Thymus (tissue), 11 donors: ENCODE measurements around the gene TMEFF2. TPM values are rescaled to one million over a fixed set of nuclear protein-coding genes. Genes with fewer than 3 reads are reported as not detected.

Experiments used
- DNase-seq, 9 donors: peaks; one replicate each; pipeline ENCODE4 v3.0.0-alpha.2; 2013; ENCODE audit warnings: low spot score in 9 of 9, low read depth in 6 of 9, missing footprints in 1 of 9
- H3K27ac ChIP-seq, 2 donors: one replicate each; pipeline ENCODE4 v1.5.1; 2013; ENCODE audit warnings: control low read depth in 1 of 2, low read depth in 1 of 2, low read length in 1 of 2, mild to moderate bottlenecking in 1 of 2, moderate library complexity in 1 of 2
- H3K27me3 ChIP-seq, 2 donors: one replicate each; pipeline ENCODE4 v1.5.1; 2013; ENCODE audit warnings: low read length in 1 of 2; ENCODE audit not compliant: control insufficient read depth in 2 of 2, insufficient read depth in 1 of 2
- H3K36me3 ChIP-seq, 2 donors: one replicate each; pipeline ENCODE4 v1.5.1; 2013; ENCODE audit warnings: low read length in 1 of 2, mild to moderate bottlenecking in 1 of 2, moderate library complexity in 1 of 2; ENCODE audit not compliant: control insufficient read depth in 2 of 2, insufficient read depth in 2 of 2
- H3K4me1 ChIP-seq, 2 donors: one replicate each; pipeline ENCODE4 v1.5.1; 2013; ENCODE audit warnings: low read length in 2 of 2; ENCODE audit not compliant: control insufficient read depth in 2 of 2, insufficient read depth in 2 of 2
- H3K4me3 ChIP-seq, 2 donors: one replicate each; pipeline ENCODE4 v1.5.1; 2013; ENCODE audit warnings: low read length in 2 of 2, control low read depth in 1 of 2, mild to moderate bottlenecking in 1 of 2
- H3K9me3 ChIP-seq, 2 donors: one replicate each; pipeline ENCODE4 v1.5.1; 2013; ENCODE audit warnings: low read length in 1 of 2, mild to moderate bottlenecking in 1 of 2; ENCODE audit not compliant: control insufficient read depth in 2 of 2, insufficient read depth in 1 of 2
- WGBS: extraction: QIAGEN DNeasy Blood & Tissue Kit; methylation state at CpG from one replicate; pipeline ENCODE4 v1.1.7; 2013; 5-methylcytosine and 5-hydroxymethylcytosine counted together
- polyA plus RNA-seq: library from polyadenylated mRNA; stranded (reverse); fragments of 200-250 nt; gene quantifications from one replicate; pipeline ENCODE4 v1.2.3, GENCODE V29; 2013
- total RNA-seq: library from RNA; stranded (reverse); fragments of 120-200 nt; gene quantifications from one replicate; pipeline ENCODE4 v1.2.4, GENCODE V29; 2013
- donor health status: healthy.

TMEFF2 gene
- total and polyA plus RNA-seq, 2 donors, result 0.05 to 1.2 TPM

GRCh38 chr2:191991442-191991841 is 203.3 kb downstream of the TMEFF2 start:
- Histone ChIP-seq H3K36me3 (no peaks in the 10 kb centered on the region), H3K4me3 (no peak overlapping the region), H3K4me1 (no peaks in the 10 kb centered on the region), H3K9me3 (no peaks in the 10 kb centered on the region), H3K27me3 (no peaks in the 10 kb centered on the region), H3K27ac (no peak overlapping the region)
- DNase-seq, result no peak
- WGBS, result 87% methylated on average over 5 of the region's 5 CpGs

- 58% methylated on average over 2 of the region's 2 CpGs for WGBS
- no peaks in the 10 kb centered on the region for H3K36me3 ChIP-seq
- H3K4me3 ChIP-seq, result no peak overlapping the region
- H3K9me3 ChIP-seq, result no peaks in the 10 kb centered on the region
- no peaks in the 10 kb centered on the region for H3K4me1 ChIP-seq
- no peaks in the 10 kb centered on the region for H3K27me3 ChIP-seq
- no peak for DNase-seq
- H3K27ac ChIP-seq, result no peak overlapping the region
These were observed 209.0 kb downstream of the TMEFF2 start for GRCh38 chr2:191985740-191986139.

- Histone ChIP-seq H3K36me3 (no peaks in the 10 kb centered on the region), H3K9me3 (no peaks in the 10 kb centered on the region), H3K4me1 (no peaks in the 10 kb centered on the region), H3K27me3 (no peaks in the 10 kb centered on the region), H3K4me3 (no peak overlapping the region), H3K27ac (no peak overlapping the region)
- DNase-seq, result no peak
- WGBS, result 96% methylated on average over 1 of the region's 1 CpG
These were observed 211.1 kb downstream of the TMEFF2 start for GRCh38 chr2:191983591-191983990.

GRCh38 chr2:191983186-191983585 is 211.5 kb downstream of the TMEFF2 start:
- DNase-seq, result no peak
- H3K27ac ChIP-seq, result no peak overlapping the region
- H3K36me3 ChIP-seq, result no peaks in the 10 kb centered on the region
- no peak overlapping the region for H3K4me3 ChIP-seq
- H3K4me1 ChIP-seq, result no peaks in the 10 kb centered on the region
- H3K27me3 ChIP-seq, result no peaks in the 10 kb centered on the region
- H3K9me3 ChIP-seq, result no peaks in the 10 kb centered on the region

- H3K36me3 ChIP-seq, result no peaks in the 10 kb centered on the region
- no peak overlapping the region for H3K27ac ChIP-seq
- DNase-seq, result no peak
- no peaks in the 10 kb centered on the region for H3K4me1 ChIP-seq
- no peaks in the 10 kb centered on the region for H3K27me3 ChIP-seq
- WGBS, result 87% methylated on average over 5 of the region's 5 CpGs
- H3K4me3 ChIP-seq, result no peak overlapping the region
- no peaks in the 10 kb centered on the region for H3K9me3 ChIP-seq
These were observed 213.0 kb downstream of the TMEFF2 start for GRCh38 chr2:191981706-191982105.

GRCh38 chr2:191980483-191980882 is 214.2 kb downstream of the TMEFF2 start:
- Histone ChIP-seq H3K4me1 (no peaks in the 10 kb centered on the region), H3K4me3 (no peak overlapping the region), H3K36me3 (no peaks in the 10 kb centered on the region), H3K9me3 (no peaks in the 10 kb centered on the region), H3K27me3 (no peaks in the 10 kb centered on the region), H3K27ac (no peak overlapping the region)
- no peak for DNase-seq
- WGBS, result 96% methylated on average over 3 of the region's 3 CpGs

GRCh38 chr2:191979221-191979730 is 215.5 kb downstream of the TMEFF2 start:
- no peak overlapping the region for H3K27ac ChIP-seq
- no peaks in the 10 kb centered on the region for H3K4me1 ChIP-seq
- H3K36me3 ChIP-seq, result no peaks in the 10 kb centered on the region
- no peak overlapping the region for H3K4me3 ChIP-seq
- no peaks in the 10 kb centered on the region for H3K27me3 ChIP-seq
- 45% methylated on average over 2 of the region's 2 CpGs for WGBS
- DNase-seq, result no peak
- H3K9me3 ChIP-seq, result no peaks in the 10 kb centered on the region

GRCh38 chr2:191977754-191978153 is 217.0 kb downstream of the TMEFF2 start:
- no peaks in the 10 kb centered on the region for H3K27me3 ChIP-seq
- no peak for DNase-seq
- H3K4me1 ChIP-seq, result no peaks in the 10 kb centered on the region
- H3K4me3 ChIP-seq, result no peak overlapping the region
- no peaks in the 10 kb centered on the region for H3K36me3 ChIP-seq
- H3K9me3 ChIP-seq, result no peaks in the 10 kb centered on the region
- 98% methylated on average over 1 of the region's 1 CpG for WGBS
- H3K27ac ChIP-seq, result no peak overlapping the region

- WGBS, result 98% methylated on average over 3 of the region's 3 CpGs
- no peak overlapping the region for H3K4me3 ChIP-seq
- no peaks in the 10 kb centered on the region for H3K9me3 ChIP-seq
- H3K36me3 ChIP-seq, result no peaks in the 10 kb centered on the region
- H3K27ac ChIP-seq, result no peak overlapping the region
- no peaks in the 10 kb centered on the region for H3K27me3 ChIP-seq
- no peak for DNase-seq
- no peaks in the 10 kb centered on the region for H3K4me1 ChIP-seq
These were observed 218.3 kb downstream of the TMEFF2 start for GRCh38 chr2:191976436-191976835.

GRCh38 chr2:191974676-191975075 is 220.1 kb downstream of the TMEFF2 start:
- H3K27ac ChIP-seq, result no peak overlapping the region
- no peaks in the 10 kb centered on the region for H3K9me3 ChIP-seq
- no peak overlapping the region for H3K4me3 ChIP-seq
- H3K36me3 ChIP-seq, result no peaks in the 10 kb centered on the region
- no peak for DNase-seq
- no peaks in the 10 kb centered on the region for H3K27me3 ChIP-seq
- no peaks in the 10 kb centered on the region for H3K4me1 ChIP-seq
